Hindlimb muscle (tissue), 1 donor: Measurements from ENCODE around the gene SNTG2. TPM values are rescaled to one million over a fixed set of nuclear protein-coding genes. Genes with fewer than 3 reads are reported as not detected.
"Not testable (repeated sequence)": the region's sequence is repeated elsewhere in the genome, so short reads cannot be mapped to it uniquely, and the experiment has no call there.

Experiments used
- DNase-seq: peaks from one replicate; pipeline ENCODE4 v3.0.0-alpha.2; 2013
- polyA plus RNA-seq: library from polyadenylated mRNA; unstranded; fragments of 120-200 nt; gene quantifications from one replicate; pipeline ENCODE4 v1.2.1, GENCODE V29; 2013; ENCODE audit not compliant: insufficient read length

SNTG2 gene
- polyA plus RNA-seq, 1 donor, result not detected

DNA sequence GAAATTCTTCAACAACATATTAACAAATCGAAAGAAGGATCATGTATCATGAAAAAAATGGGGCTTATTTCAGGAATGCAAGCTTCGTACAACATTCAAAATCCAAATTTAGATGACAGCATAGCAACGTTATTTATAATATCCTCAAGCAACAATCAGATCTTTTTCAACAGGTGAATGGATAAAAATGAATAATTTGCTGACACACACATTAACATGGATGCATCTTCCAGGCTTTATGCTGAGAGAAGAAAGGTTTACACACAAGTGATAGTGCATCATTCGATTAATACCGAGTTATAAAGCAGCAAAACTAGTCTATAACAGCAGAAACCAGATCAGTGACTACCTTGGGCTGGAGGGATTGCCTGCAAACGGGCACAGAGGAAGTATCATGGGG is 253.1 kb downstream of the SNTG2 start:
- no peak for DNase-seq

DNA sequence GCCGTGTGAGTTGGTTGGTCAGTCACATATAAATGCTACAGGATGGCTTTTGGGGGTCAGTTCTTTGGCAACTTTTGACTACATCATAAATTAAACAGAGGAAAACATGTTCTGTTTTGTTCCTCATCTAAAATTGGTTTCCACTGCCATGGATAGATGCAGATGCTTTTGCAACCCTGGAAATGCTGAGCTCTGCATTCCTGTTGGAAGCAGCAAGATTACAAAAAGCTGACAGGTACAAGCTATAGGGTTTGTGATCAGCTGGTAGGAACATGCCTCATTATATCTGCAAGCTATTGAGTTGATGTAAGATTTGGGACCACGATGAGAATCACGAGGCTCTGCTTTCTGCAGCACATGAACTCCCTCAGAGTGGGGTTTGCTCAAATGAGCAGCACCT is 255.2 kb downstream of the SNTG2 start:
- DNase-seq, result no peak

- no peak for DNase-seq
These were observed 257.4 kb downstream of the SNTG2 start for GRCh38 chr2:1207962-1208510.

- no peak for DNase-seq
These were observed 257.9 kb downstream of the SNTG2 start for GRCh38 chr2:1208522-1208921.

GRCh38 chr2:1209246-1209645 is 258.6 kb downstream of the SNTG2 start:
- DNase-seq, result no peak

GRCh38 chr2:1209761-1210160 is 259.1 kb downstream of the SNTG2 start:
- no peak for DNase-seq

DNA sequence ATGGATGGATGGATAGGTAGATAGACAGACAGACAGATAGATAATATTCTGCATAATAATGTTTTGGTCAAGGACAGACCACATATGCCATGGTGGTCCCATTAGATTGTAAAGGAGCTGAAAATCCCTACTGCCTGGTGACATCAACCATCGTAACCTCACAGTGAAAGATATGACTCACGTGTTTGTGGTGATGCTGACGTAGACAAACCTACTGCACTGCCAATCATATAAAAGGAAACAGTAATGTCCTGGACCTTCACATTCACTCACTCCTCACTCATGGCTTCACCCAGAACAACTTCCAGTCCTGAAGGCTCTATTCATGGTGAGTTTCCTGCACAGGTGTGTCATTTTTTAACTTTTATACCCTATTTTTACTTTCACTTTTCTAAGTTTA is 259.7 kb downstream of the SNTG2 start:
- DNase-seq, result no peak

DNA sequence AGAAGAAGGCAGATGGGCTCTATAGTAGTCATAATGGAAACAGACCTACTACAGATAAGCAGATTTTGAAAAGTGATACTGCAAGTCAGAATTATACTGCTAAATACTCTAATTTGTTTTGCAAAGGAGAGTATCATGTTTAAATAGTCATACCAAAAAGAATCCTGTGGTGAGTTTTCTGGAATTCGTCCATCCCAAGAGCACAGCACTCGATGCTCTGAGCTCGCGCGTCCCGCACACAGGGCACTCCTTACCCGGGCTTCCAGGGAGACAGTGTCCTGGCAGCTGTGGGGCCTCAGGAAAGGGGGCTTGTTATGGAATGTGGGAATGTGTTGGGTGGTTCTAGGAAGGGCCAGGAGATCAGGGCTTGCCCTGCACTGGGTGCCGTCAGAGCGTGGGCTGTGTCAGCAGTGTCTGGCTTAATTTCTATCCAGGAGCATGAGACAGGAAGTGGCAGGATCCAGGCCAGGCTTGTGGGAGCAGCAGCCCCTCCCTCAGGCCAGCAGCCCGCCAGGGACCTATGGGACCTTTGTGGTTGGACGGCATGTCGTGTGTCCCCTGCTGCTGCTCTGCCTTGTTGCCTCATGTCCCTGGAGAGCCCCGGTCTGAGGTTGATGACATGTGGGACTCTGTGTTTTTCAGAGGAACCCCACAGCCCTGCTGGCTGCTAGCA is 269.4 kb downstream of the SNTG2 start:
- DNase-seq, result no peak

DNA sequence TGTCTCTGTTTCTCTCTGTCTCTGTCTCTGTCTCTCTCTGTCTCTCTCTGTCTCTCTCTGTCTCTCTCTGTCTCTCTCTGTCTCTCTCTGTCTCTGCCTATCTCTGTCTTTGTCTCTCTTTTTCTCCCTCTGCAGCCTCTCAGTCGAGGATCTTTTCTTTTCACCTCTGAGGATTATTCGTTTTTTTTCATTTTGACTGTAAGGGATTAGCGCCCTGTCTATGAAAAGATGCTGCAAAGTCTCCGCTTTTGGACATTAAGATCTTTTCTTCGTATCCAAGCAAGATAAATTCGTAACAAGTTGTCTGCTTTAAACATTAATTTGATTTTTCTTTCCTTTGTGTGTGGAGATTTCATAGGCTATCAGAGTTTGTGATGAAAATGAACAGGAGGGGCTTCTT is 271.4 kb downstream of the SNTG2 start:
- DNase-seq, result no peak

- DNase-seq, result no peak
These were observed 273.1 kb downstream of the SNTG2 start for GRCh38 chr2:1223791-1224190.

GRCh38 chr2:1224901-1225300 is 274.3 kb downstream of the SNTG2 start:
- no peak for DNase-seq

- no peak for DNase-seq
These were observed 276.1 kb downstream of the SNTG2 start for GRCh38 chr2:1226766-1227165.

- peak; percentile 16 for DNase-seq
These were observed 276.7 kb downstream of the SNTG2 start for GRCh38 chr2:1227274-1227900.

DNA sequence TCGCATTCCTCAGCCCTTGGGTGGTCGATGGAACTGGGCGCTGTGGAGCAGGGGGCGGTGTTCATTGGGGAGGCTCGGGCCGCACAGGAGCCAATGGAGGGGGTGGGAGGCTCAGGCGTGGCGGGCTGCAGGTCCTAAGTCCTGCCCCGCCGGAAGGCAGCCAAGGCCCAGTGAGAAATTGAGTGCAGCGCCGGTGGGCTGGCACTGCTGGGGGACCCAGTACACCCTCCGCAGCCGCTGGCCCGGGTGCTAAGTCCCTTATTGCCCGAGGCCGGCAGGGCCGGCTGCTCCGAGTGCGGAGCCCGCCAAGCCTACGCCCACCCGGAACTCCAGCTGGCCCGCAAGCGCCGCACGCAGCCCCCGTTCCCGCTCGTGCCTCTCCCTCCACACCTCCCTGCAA is 278.9 kb downstream of the SNTG2 start:
- DNase-seq, result not testable (repeated sequence)

DNA sequence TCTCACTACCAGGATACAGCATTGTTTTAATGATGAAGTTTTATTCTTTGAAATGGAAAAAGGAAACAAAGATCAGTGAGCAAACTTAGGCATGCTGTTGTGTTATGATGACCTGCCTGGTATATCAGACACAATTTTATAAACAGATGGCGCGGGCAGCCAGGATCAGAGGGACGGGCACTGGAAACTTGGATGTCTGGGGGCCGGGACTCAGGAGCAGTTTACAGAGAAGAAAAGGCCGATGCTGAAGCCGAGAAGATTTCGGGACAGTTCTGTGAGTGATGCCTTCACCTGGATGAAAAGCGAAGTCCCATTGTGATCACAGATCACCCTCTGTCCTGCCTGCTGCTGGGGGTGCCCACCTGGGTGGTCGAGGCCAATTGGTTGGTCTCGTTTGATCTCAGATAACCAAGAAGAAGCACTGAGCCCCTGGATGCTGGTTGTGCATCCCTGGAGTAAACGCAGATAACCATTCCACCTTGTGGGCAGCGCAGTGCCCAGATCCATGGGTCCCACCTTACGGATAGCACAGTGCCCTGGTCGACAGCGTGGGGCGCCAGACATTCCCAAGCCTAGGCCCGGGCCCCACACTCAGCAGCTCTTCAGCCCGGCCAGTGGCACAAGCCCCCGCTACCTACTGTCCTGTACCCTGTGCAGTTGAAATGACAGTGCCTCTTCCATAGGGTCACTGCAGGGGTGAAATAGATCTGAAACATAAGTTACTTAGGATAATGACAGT is 279.7 kb downstream of the SNTG2 start:
- DNase-seq, result no peak

- no peak for DNase-seq
These were observed 280.9 kb downstream of the SNTG2 start for GRCh38 chr2:1231466-1232063.

DNA sequence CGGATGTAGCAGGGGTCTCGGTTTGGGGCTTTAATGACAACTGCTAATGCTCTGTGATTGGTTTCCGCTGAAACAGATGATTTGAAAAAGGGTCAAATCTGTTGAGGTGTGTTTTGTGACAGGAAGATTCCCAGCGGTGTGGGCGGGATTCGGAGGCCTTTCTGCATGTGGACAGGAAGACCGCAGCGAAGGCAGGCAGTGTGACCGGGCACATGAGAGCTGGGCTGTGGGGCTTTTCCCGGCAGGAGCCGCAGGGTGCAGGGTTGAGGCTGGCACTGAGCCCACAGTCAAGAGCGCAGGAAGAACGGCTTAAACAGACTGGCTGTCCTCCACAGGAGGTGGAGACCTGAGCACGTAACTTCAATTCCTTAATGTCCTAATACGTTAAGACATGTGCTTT is 282.6 kb downstream of the SNTG2 start:
- DNase-seq, result no peak

GRCh38 chr2:1234731-1235308 is 284.2 kb downstream of the SNTG2 start:
- DNase-seq, result no peak

GRCh38 chr2:1235806-1236205 is 285.2 kb downstream of the SNTG2 start:
- DNase-seq, result no peak

DNA sequence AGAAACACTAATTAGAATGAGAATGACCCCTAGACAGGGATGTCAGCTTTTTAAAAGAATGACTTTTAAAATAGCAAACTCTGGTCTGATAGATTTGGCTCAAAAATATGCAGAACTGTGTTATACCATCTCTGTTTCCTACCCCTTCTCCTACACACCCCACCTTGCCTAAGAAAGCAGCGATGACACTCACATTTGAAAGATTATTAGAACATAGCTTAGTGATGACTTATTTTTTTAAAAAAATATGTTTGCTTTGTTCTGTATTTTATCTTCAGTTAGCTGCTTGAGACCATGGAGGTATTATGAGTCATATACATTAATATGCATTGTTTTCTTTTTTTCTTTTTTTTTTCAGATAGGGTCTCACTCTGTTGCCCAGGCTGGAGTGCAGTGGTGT is 286.0 kb downstream of the SNTG2 start:
- DNase-seq, result no peak

DNA sequence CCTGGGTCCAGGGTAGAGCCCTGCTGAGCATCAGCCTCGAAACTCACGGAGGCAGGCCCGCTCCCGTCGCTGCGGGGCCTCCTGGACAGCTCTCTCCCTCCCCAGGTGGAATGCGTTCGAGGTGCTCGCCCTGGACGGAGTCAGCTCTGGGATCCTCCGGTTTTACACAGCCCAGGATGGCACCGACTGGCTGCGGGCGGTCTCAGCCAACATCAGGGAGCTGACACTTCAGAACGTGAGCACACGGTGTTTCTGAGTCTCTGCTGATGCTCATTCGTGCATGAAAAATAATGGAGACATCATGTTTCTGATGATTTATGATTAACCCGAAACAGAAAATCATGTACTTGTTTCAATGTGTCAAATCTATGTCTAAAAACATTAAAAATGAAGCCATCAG is 287.1 kb downstream of the SNTG2 start:
- no peak for DNase-seq

DNA sequence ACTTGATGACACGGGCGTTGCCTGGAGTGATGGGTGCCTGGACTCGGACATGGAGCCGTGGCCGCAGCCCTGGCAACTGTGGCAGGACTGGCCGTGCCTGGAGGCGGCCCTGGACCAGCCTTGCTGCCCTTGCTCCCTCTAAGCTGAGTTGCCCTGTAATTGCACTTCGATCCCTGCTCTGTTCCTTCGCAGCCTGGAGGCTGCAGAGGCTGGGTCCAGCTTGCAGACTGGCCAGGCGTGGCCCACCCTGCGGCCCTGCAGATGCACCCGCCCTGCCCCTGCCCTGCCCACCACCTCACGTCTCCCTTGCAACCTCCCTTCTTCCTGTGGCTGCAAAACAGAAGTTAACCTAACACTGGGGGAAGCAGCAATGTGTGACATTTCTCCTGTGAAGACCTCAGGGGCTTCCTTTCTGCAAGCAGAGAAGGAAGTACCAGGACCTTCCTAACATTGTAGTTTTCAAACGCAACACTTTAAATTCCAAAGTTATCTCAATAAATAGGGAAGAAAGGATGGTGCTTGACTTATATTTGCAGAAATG is 288.0 kb downstream of the SNTG2 start:
- no peak for DNase-seq

- no peak for DNase-seq
These were observed 294.5 kb downstream of the SNTG2 start for GRCh38 chr2:1245193-1245592.
